ENCODE results near the gene COL27A1. TPM values are rescaled to one million over a fixed set of nuclear protein-coding genes. Genes with fewer than 3 reads are reported as not detected.
A peak's percentile ranks its signal among the peaks of the same experiment; 100 is the strongest.

Gene COL27A1
- total RNA-seq, 1 donor from 2014 or later: 8.9 TPM

DNA sequence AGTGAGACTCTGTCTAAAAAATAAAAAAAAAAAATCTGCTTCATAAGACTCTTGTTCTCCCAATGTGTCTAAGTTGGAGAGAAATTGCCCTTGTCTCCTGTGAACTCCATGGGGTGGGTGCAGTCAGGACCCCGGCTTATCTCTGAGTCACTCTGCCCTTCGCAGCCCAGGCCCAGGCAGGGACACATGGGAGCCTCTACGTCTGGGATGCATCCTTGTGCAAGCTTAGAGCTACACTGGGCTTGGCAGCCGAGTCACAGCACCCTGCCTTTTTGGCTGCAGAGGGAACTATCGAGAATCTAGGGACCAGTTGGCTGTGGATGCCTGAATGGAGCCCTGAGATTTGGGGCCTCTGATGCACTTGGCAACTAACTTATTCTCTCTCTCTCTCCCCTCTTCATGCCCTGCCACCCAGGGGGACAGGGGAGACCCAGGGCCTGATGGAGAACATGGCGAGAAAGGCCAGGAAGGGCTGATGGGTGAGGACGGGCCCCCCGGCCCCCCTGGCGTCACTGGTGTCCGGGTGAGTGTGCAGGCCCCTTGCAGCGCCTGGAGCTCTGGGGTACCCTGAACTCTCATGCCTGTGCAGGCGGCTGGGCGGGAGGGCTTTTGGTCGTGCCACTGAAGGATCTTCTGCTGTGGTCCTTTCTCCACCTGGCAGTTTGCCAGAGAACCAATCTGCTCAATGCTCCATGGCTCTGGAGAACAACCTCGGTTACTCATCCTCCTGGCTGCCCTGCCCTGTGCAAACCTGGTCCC is 120.1 kb downstream of the COL27A1 start:
- H3K4me3 ChIP-seq (ENCODE audit: low read length in 3 of 3): no peak overlapping the region

DNA sequence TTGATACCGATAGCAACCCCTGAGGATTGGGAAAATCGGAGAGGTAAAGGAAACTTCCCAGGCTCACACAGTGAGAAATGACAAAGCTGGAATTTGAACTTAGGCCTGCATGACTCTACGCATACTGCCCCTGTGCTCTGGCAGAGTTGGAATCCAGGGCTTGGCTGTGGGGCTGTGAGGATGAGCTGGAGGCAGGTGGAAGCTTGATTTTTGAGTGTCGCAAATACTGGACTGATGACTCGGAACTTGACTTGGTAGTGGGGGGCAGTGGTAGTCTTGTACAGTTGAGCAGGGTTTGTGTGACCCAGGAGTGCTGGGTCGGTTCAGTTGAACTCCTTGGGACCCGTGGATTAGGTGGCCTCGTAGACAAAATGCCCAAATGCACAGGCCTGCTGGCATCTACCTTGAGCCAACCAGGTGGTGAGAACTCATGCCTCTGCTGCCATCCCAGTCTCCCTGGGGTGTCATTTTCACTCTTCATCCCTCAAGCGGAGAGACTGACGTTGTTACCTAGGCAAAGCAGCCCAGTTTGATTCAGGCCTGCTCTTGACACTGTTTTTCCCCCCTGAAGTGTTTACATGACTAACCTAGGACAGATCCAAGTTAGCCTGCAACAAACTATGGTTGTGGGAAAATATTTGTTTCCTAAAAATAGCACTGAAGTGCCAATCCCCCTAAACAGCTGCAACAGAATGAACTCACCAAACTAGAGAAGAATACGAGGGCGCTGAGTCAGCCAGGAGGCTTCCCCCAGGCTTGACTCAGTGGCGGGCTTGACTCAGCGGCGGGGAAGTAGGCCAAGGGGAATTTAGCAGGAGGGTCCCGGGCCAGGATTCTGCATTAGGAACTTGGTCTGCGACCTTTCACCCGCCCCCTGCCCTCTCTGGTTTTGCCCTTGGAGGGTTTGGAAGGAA is 121.8 kb downstream of the COL27A1 start:
- H3K9ac ChIP-seq (ENCODE audit: low read depth in 1 of 3, low read length in 3 of 3): peak overlapping the region in 1 of 3 donors; percentile 52

More for the DNA sequence above, 120.1 kb downstream of the COL27A1 start:
- Histone ChIP-seq H3K9ac (ENCODE audit: low read depth in 1 of 3, low read length in 3 of 3) (no peak overlapping the region), H3K27me3 (ENCODE audit: control insufficient read depth in 3 of 3, insufficient read depth in 3 of 3, low read length in 3 of 3) (no peaks in the 10 kb centered on the region), H3K4me1 (ENCODE audit: control insufficient read depth in 3 of 3, insufficient read depth in 3 of 3, low read length in 3 of 3) (peaks cover 16 to 37% (median 20%) of the 10 kb centered on the region in 3 donors), H3K36me3 (ENCODE audit: control insufficient read depth in 3 of 3, insufficient read depth in 3 of 3, low read length in 3 of 3) (no peaks in the 10 kb centered on the region), H3K27ac (ENCODE audit: low read depth, low read length) (no peak overlapping the region), H3K9me3 (ENCODE audit: control insufficient read depth in 3 of 3, low read length in 3 of 3) (no peaks in the 10 kb centered on the region)

DNA sequence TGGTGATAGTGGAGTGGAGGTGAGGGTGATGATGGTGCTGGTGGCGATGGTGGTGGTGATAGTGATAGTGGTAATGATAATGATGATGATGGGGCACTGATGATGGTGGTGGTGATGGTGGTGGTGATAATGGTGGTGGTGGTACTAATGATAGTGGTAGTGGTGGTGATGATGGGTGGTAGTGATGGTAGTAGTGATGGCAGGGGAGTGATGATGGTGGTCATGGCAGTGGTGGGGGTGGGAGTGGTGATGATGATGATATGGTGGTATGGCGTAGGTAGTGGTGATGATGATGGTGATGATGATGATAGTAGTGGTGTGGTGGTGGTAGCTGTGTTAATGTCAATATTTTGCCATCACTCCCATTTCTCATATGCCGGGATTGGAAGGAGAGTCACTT is 123.0 kb downstream of the COL27A1 start:
- Histone ChIP-seq H3K4me1 (ENCODE audit: control insufficient read depth in 3 of 3, insufficient read depth in 3 of 3, low read length in 3 of 3) (peaks cover 15 to 21% (median 16%) of the 10 kb centered on the region in 3 donors), H3K4me3 (ENCODE audit: low read length in 3 of 3) (no peak overlapping the region), H3K27me3 (ENCODE audit: control insufficient read depth in 3 of 3, insufficient read depth in 3 of 3, low read length in 3 of 3) (no peaks in the 10 kb centered on the region), H3K9ac (ENCODE audit: low read depth in 1 of 3, low read length in 3 of 3) (no peak overlapping the region), H3K9me3 (ENCODE audit: control insufficient read depth in 3 of 3, low read length in 3 of 3) (no peaks in the 10 kb centered on the region), H3K27ac (ENCODE audit: low read depth, low read length) (no peak overlapping the region), H3K36me3 (ENCODE audit: control insufficient read depth in 3 of 3, insufficient read depth in 3 of 3, low read length in 3 of 3) (no peaks in the 10 kb centered on the region)

More for the DNA sequence above, 121.8 kb downstream of the COL27A1 start:
- Histone ChIP-seq H3K27me3 (ENCODE audit: control insufficient read depth in 3 of 3, insufficient read depth in 3 of 3, low read length in 3 of 3) (no peaks in the 10 kb centered on the region), H3K9me3 (ENCODE audit: control insufficient read depth in 3 of 3, low read length in 3 of 3) (no peaks in the 10 kb centered on the region), H3K36me3 (ENCODE audit: control insufficient read depth in 3 of 3, insufficient read depth in 3 of 3, low read length in 3 of 3) (no peaks in the 10 kb centered on the region), H3K4me3 (ENCODE audit: low read length in 3 of 3) (no peak overlapping the region), H3K27ac (ENCODE audit: low read depth, low read length) (peak overlapping the region; percentile 48), H3K4me1 (ENCODE audit: control insufficient read depth in 3 of 3, insufficient read depth in 3 of 3, low read length in 3 of 3) (peaks cover 19 to 33% (median 20%) of the 10 kb centered on the region in 3 donors)

DNA sequence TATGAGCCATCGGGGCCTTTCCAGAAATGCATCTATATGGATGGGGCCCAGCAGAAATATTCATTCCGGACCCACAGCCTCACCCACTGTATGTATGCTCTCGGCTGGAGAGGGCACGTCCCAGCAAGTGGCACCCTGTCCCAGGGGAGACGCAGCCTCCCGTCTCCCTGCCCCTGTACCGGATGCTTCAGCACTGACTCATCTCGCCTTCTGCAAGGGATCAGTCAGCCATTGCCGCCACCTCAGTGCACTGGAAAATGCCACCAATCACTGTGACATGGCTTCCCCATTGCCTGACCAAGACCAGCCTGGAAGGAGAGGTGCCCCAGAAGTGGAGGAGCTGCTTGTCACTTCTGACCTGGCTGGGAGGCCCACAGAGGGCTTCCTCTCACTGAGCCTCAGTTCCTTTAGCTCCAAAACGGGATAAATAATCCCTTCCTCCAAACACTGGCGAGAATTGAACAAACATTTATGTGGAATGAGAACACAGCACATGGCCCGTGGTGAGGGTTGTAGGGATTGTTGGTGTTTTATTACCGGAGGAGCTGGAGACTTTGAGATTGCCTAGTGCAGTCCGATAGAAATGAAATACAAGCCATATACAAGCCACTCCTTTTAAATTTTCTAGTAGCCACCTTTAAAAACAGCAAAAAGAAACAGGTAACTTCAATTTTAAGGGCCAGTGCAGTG is 123.7 kb downstream of the COL27A1 start:
- Histone ChIP-seq H3K4me1 (ENCODE audit: control insufficient read depth in 3 of 3, insufficient read depth in 3 of 3, low read length in 3 of 3) (peaks cover 12 to 16% (median 15%) of the 10 kb centered on the region in 3 donors), H3K27ac (ENCODE audit: low read depth, low read length) (no peak overlapping the region), H3K36me3 (ENCODE audit: control insufficient read depth in 3 of 3, insufficient read depth in 3 of 3, low read length in 3 of 3) (no peaks in the 10 kb centered on the region), H3K9me3 (ENCODE audit: control insufficient read depth in 3 of 3, low read length in 3 of 3) (no peaks in the 10 kb centered on the region), H3K9ac (ENCODE audit: low read depth in 1 of 3, low read length in 3 of 3) (no peak overlapping the region), H3K4me3 (ENCODE audit: low read length in 3 of 3) (no peak overlapping the region), H3K27me3 (ENCODE audit: control insufficient read depth in 3 of 3, insufficient read depth in 3 of 3, low read length in 3 of 3) (no peaks in the 10 kb centered on the region)

DNA sequence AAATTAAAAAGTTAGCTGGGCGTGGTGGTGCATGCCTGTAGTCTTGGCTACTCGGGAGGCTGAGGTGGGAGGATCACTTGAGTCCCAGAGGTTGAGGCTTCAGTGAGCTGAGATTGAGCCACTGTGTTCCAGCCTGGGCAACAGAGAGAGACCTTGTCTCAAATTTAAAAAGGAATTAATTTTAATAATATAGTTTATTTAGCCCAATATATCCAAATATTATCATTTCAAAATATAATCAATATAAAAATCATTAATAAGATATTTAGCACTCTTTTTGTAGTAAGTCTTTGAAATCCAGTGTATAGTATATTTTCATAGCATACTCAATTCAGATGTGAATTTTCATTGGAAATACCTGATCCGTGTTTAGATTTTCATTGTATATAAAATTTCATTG is 124.4 kb downstream of the COL27A1 start:
- Histone ChIP-seq H3K9me3 (ENCODE audit: control insufficient read depth in 3 of 3, low read length in 3 of 3) (no peaks in the 10 kb centered on the region), H3K4me3 (ENCODE audit: low read length in 3 of 3) (no peak overlapping the region), H3K36me3 (ENCODE audit: control insufficient read depth in 3 of 3, insufficient read depth in 3 of 3, low read length in 3 of 3) (no peaks in the 10 kb centered on the region), H3K27me3 (ENCODE audit: control insufficient read depth in 3 of 3, insufficient read depth in 3 of 3, low read length in 3 of 3) (no peaks in the 10 kb centered on the region), H3K27ac (ENCODE audit: low read depth, low read length) (no peak overlapping the region), H3K9ac (ENCODE audit: low read depth in 1 of 3, low read length in 3 of 3) (no peak overlapping the region), H3K4me1 (ENCODE audit: control insufficient read depth in 3 of 3, insufficient read depth in 3 of 3, low read length in 3 of 3) (peaks cover 12 to 16% (median 15%) of the 10 kb centered on the region in 3 donors)

DNA sequence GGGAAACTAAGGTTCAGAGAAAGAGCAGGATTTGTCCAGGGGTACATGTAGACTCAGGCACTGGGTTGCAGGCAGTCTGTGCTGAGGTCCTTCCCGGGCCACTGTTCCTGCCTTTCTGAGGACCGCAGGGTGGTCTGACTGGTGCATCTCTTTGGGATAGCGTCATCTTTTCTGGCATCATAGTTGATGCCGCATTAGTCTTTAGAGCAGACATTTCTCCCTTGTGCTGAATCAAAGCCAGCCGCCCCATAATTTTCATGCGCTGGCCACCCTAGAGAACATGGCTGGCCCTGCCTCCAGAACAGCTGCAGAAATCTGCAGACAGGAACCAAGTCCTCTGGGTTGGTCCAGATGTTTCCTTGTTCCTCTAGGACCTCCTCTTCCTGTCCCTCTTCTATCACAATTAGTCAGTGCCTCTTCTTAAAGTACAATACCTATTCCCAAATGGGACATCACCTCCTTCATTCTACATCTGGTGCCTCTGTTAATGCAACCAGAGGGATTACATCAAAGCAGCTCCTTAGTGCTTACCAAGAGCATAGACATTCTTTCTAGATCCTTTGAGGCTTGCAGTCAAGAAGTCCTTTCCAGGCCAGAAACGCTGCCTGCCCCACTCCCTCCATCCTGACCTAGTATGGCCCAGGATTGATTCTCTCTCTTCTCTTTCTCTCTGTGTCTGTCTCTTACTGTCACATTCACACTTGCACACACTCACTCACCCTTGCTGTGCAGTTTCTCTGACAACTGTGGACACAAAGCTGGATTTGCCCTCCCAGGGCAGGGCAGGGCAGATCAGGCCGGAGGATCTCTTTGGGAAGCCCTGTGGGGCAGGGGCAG is 125.5 kb downstream of the COL27A1 start:
- peaks cover 12 to 16% (median 15%) of the 10 kb centered on the region in 3 donors for H3K4me1 ChIP-seq (ENCODE audit: control insufficient read depth in 3 of 3, insufficient read depth in 3 of 3, low read length in 3 of 3)
- no peaks in the 10 kb centered on the region for H3K27me3 ChIP-seq (ENCODE audit: control insufficient read depth in 3 of 3, insufficient read depth in 3 of 3, low read length in 3 of 3)
- H3K36me3 ChIP-seq (ENCODE audit: control insufficient read depth in 3 of 3, insufficient read depth in 3 of 3, low read length in 3 of 3): no peaks in the 10 kb centered on the region
- H3K4me3 ChIP-seq (ENCODE audit: low read length in 3 of 3): no peak overlapping the region
- H3K9me3 ChIP-seq (ENCODE audit: control insufficient read depth in 3 of 3, low read length in 3 of 3): no peaks in the 10 kb centered on the region
- no peak overlapping the region for H3K9ac ChIP-seq (ENCODE audit: low read depth in 1 of 3, low read length in 3 of 3)
- peak overlapping the region; percentile 33 for H3K27ac ChIP-seq (ENCODE audit: low read depth, low read length)

DNA sequence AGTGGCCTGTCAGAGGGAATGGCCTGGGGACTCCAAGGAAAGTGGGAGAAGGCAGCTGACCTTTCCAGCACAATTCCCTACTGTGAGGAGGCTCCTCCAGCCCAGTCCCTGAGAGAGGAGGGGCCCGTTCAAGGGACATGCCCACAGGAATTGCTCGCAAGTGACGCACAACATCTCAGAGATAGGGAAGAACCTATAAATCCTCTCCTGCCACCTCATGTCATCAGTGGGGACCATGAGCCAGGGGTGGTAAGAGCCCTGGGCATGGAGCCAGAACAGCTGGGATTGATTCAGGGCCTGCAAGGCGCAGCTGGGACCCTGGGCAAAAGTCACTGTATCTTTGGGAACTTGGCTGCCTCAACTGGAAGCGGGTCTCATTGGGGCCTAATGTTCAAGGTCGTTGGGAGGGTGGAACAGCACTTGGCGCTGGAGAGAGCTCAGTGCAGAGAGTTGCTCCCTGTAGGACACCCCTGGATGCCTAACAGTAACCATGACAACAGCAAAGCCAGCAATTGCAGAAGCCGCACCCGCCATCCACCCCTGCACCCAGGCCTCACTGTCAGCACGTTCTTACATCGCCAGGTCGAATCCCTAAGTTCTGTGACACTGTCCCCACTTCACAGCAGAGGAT is 126.3 kb downstream of the COL27A1 start:
- H3K27me3 ChIP-seq (ENCODE audit: control insufficient read depth in 3 of 3, insufficient read depth in 3 of 3, low read length in 3 of 3): no peaks in the 10 kb centered on the region
- no peaks in the 10 kb centered on the region for H3K36me3 ChIP-seq (ENCODE audit: control insufficient read depth in 3 of 3, insufficient read depth in 3 of 3, low read length in 3 of 3)
- H3K9me3 ChIP-seq (ENCODE audit: control insufficient read depth in 3 of 3, low read length in 3 of 3): no peaks in the 10 kb centered on the region
- H3K9ac ChIP-seq (ENCODE audit: low read depth in 1 of 3, low read length in 3 of 3): no peak overlapping the region
- H3K4me1 ChIP-seq (ENCODE audit: control insufficient read depth in 3 of 3, insufficient read depth in 3 of 3, low read length in 3 of 3): peaks cover 12 to 16% (median 15%) of the 10 kb centered on the region in 3 donors
- H3K27ac ChIP-seq (ENCODE audit: low read depth, low read length): peak overlapping the region; percentile 33
- H3K4me3 ChIP-seq (ENCODE audit: low read length in 3 of 3): no peak overlapping the region

DNA sequence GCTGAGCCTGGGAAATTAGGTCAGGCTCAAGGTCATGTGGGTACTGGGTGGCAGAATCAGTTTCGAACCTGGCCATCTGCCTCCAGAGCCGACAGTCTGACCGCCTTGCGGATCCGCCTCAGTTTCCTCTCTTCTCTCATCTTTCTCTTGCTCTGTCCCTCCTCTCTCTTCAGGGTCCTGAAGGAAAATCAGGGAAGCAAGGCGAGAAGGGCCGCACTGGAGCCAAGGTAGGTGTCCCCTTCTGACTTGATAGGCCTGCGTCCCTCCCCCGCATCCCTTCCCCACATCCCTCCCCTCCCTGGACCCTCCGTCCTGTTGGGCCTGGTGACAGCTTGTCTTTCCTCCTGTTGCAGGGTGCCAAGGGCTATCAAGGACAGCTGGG is 126.8 kb downstream of the COL27A1 start:
- no peaks in the 10 kb centered on the region for H3K36me3 ChIP-seq (ENCODE audit: control insufficient read depth in 3 of 3, insufficient read depth in 3 of 3, low read length in 3 of 3)
- H3K9ac ChIP-seq (ENCODE audit: low read depth in 1 of 3, low read length in 3 of 3): no peak overlapping the region
- no peak overlapping the region for H3K27ac ChIP-seq (ENCODE audit: low read depth, low read length)
- no peak overlapping the region for H3K4me3 ChIP-seq (ENCODE audit: low read length in 3 of 3)
- H3K27me3 ChIP-seq (ENCODE audit: control insufficient read depth in 3 of 3, insufficient read depth in 3 of 3, low read length in 3 of 3): no peaks in the 10 kb centered on the region
- H3K4me1 ChIP-seq (ENCODE audit: control insufficient read depth in 3 of 3, insufficient read depth in 3 of 3, low read length in 3 of 3): peaks cover 7 to 12% (median 12%) of the 10 kb centered on the region in 3 donors
- no peaks in the 10 kb centered on the region for H3K9me3 ChIP-seq (ENCODE audit: control insufficient read depth in 3 of 3, low read length in 3 of 3)

DNA sequence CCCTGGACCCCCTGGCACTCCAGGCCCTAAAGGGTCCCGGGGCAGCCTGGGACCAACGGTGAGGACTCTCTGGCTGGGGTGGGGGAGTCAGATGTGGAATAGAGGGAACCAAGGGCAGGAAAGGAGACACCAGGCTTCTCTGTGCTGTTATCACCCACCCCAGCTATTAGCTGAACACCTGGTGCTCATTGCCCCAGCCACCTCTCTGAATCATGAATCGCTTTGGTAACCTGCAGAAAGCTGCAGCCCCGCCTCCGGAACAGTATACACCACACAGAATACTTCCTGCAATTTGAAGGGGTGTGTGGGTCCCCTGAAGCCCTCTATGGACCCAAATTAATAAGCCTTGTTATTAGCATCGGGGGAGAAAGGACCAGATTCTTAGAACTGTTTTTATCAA is 127.2 kb downstream of the COL27A1 start:
- Histone ChIP-seq H3K36me3 (ENCODE audit: control insufficient read depth in 3 of 3, insufficient read depth in 3 of 3, low read length in 3 of 3) (no peaks in the 10 kb centered on the region), H3K27me3 (ENCODE audit: control insufficient read depth in 3 of 3, insufficient read depth in 3 of 3, low read length in 3 of 3) (peaks cover 0 to 2% (median 0%) of the 10 kb centered on the region in 3 donors), H3K4me1 (ENCODE audit: control insufficient read depth in 3 of 3, insufficient read depth in 3 of 3, low read length in 3 of 3) (peaks cover 3 to 8% (median 8%) of the 10 kb centered on the region in 3 donors), H3K4me3 (ENCODE audit: low read length in 3 of 3) (no peak overlapping the region), H3K9me3 (ENCODE audit: control insufficient read depth in 3 of 3, low read length in 3 of 3) (no peaks in the 10 kb centered on the region), H3K9ac (ENCODE audit: low read depth in 1 of 3, low read length in 3 of 3) (no peak overlapping the region), H3K27ac (ENCODE audit: low read depth, low read length) (no peak overlapping the region)

Data from skeletal muscle tissue (tissue), 4 donors.